WERI-Rb-1 (cell line): ENCODE measurements around the gene MARCHF10.

ENCODE experiments used
- DNase-seq: peaks from one replicate; pipeline ENCODE4 v3.0.0-alpha.2; 2020
- H3K27ac ChIP-seq: fragments of 250-450 bp; sonication (Bioruptor Pico); 2 replicates; pipeline ENCODE4 v1.5.1; 2020; ENCODE audit warnings: mild to moderate bottlenecking, moderate library complexity
- H3K27me3 ChIP-seq: fragments of 250-450 bp; sonication (Bioruptor Pico); 2 replicates; pipeline ENCODE4 v1.5.1; 2021; ENCODE audit warnings: mild to moderate bottlenecking, low read depth, moderate library complexity; ENCODE audit not compliant: insufficient read depth, severe bottlenecking
- H3K36me3 ChIP-seq: fragments of 250-450 bp; sonication (Bioruptor Pico); 2 replicates; pipeline ENCODE4 v1.5.1; 2020; ENCODE audit warnings: mild to moderate bottlenecking, moderate library complexity
- H3K4me3 ChIP-seq: 2 replicates; pipeline ENCODE4 v1.5.1; 2011; ENCODE audit warnings: low read depth, mild to moderate bottlenecking, control low read depth, low read length
- H3K9me3 ChIP-seq: fragments of 250-450 bp; sonication (Bioruptor Pico); 2 replicates; pipeline ENCODE4 v1.5.1; 2021; ENCODE audit warnings: mild to moderate bottlenecking, moderate library complexity; ENCODE audit not compliant: severe bottlenecking
- TF ChIP-seq, protein P1 (sequence below): IDR thresholded peaks from 2 replicates; pipeline ENCODE4 v1.5.1; 2011; ENCODE audit warnings: low read depth, mild to moderate bottlenecking, control low read depth, inconsistent platforms, low read length

Gene MARCHF10

DNA sequence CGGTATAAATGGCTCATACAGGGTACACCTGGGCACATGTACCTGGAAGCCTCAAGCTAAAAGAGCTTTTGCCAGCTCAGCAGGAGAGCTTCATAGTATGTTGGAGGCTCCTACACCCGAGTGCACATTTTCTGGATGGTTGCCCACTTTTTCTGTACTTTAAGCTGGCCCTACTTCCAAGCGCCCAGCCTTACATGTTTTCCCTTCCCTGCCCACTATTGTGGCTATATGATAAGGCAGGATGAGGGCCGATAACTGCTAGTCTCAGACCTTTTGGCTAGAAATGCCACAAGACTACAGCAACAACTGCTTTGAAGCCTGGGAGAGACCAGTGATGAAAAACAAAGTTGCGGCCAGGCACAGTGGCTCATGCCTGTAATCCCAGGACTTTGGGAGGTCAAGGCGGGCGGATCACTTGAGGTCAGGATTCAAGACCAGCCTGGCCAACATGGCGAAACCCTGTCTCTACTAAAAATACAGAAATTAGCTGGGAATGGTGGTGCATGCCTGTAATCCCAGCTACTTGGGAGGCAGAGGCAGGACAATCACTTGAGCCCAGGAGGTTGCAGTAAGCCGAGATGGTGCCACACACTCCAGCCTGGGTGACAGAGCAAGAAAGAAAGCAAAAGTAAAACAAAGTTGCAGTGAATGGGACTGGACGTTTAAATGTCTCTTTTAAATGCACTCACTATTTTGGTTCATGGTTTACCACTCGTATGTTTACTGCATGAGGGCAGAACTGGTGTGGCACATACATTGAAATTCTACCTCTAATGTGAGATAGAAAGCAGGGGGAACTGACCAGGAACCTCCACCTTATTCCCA, 14.2 kb upstream of the MARCHF10 start:
- H3K4me3 ChIP-seq, result no peak overlapping the region

GRCh38 chr17:62821189-62822079, 13.3 kb upstream of the MARCHF10 start:
- no peaks in the 10 kb centered on the region for H3K9me3 ChIP-seq
- DNase-seq, result no peak
- TF ChIP-seq, protein P1, sequence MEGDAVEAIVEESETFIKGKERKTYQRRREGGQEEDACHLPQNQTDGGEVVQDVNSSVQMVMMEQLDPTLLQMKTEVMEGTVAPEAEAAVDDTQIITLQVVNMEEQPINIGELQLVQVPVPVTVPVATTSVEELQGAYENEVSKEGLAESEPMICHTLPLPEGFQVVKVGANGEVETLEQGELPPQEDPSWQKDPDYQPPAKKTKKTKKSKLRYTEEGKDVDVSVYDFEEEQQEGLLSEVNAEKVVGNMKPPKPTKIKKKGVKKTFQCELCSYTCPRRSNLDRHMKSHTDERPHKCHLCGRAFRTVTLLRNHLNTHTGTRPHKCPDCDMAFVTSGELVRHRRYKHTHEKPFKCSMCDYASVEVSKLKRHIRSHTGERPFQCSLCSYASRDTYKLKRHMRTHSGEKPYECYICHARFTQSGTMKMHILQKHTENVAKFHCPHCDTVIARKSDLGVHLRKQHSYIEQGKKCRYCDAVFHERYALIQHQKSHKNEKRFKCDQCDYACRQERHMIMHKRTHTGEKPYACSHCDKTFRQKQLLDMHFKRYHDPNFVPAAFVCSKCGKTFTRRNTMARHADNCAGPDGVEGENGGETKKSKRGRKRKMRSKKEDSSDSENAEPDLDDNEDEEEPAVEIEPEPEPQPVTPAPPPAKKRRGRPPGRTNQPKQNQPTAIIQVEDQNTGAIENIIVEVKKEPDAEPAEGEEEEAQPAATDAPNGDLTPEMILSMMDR, result no peak
- H3K36me3 ChIP-seq, result no peaks in the 10 kb centered on the region
- H3K27me3 ChIP-seq, result no peaks in the 10 kb centered on the region
- no peak overlapping the region for H3K4me3 ChIP-seq
- H3K27ac ChIP-seq, result no peak overlapping the region

More for the DNA sequence above, 14.2 kb upstream of the MARCHF10 start:
- no peak overlapping the region for H3K27ac ChIP-seq
- H3K36me3 ChIP-seq, result no peaks in the 10 kb centered on the region
- no peak for DNase-seq
- H3K27me3 ChIP-seq, result no peaks in the 10 kb centered on the region
- no peaks in the 10 kb centered on the region for H3K9me3 ChIP-seq
- TF ChIP-seq, protein P1, result no peak

- H3K36me3 ChIP-seq, result no peaks in the 10 kb centered on the region
Observed at GRCh38 chr17:62819511-62820221, 11.6 kb upstream of the MARCHF10 start.

GRCh38 chr17:62818526-62818925, 10.4 kb upstream of the MARCHF10 start:
- TF ChIP-seq, protein P1, result no peak
- DNase-seq, result no peak

More at GRCh38 chr17:62819511-62820221, 11.6 kb upstream of the MARCHF10 start:
- no peaks in the 10 kb centered on the region for H3K9me3 ChIP-seq
- no peak overlapping the region for H3K4me3 ChIP-seq
- H3K27ac ChIP-seq, result no peak overlapping the region; the same call in 1 of the 2 replicates
- H3K27me3 ChIP-seq, result no peaks in the 10 kb centered on the region
- DNase-seq, result peak; percentile 44
- TF ChIP-seq, protein P1, result no peak

DNA sequence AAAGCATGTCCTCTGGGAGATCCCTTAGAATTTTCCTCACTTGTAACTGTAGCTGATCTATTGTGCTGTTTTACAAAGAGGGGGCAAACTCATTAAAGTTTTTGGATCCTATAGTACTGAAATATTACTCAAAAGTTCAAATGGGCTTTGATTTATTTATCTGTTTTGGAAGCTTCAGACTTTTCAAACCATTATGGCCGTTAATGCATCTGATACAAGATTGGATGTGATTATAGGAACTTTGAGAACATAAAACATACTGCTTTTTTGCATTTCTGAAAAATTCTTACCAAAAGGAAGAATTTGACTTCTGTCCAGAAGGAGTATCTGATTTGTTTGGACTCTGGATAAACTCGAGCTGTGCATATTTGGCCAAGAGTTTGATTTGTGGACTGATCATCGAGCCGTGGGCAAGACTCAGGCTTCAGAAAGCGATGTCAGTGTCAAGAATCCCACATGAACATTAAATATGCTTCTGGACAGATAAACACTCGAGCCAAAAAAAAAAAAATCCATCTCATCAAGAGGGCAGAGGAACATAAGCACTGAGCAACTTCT, 8.2 kb upstream of the MARCHF10 start:
- no peak for DNase-seq
- Histone ChIP-seq H3K9me3 (peaks cover 5% of the 10 kb centered on the region), H3K27me3 (no peaks in the 10 kb centered on the region), H3K4me3 (no peak overlapping the region), H3K36me3 (no peaks in the 10 kb centered on the region), H3K27ac (no peak overlapping the region)
- TF ChIP-seq, protein P1, result no peak

More at GRCh38 chr17:62818526-62818925, 10.4 kb upstream of the MARCHF10 start:
- peaks cover 5% of the 10 kb centered on the region for H3K9me3 ChIP-seq
- H3K27me3 ChIP-seq, result no peaks in the 10 kb centered on the region
- no peaks in the 10 kb centered on the region for H3K36me3 ChIP-seq
- no peak overlapping the region for H3K27ac ChIP-seq
- H3K4me3 ChIP-seq, result no peak overlapping the region
